Measurements from ENCODE around the gene HEXD. TPM values are rescaled to one million over a fixed set of nuclear protein-coding genes. Genes with fewer than 3 reads are reported as not detected.

The HEXD gene
- total RNA-seq, 2 experiments from 2014 or later: 87.9 to 93.2 TPM

GRCh38 chr17:82424001-82424862, 6.1 kb downstream of the HEXD start:
- peak; percentile 81 for DNase-seq (ENCODE audit: low spot score)
- Histone ChIP-seq H3K4me1 (ENCODE audit: insufficient read depth, low read length, poor library complexity, severe bottlenecking) (peaks cover 14% of the 10 kb centered on the region), H4K20me1 (ENCODE audit: insufficient read depth, low read length) (no peaks in the 10 kb centered on the region), H3K36me3 (ENCODE audit: insufficient read depth, low read length) (peaks cover 19% of the 10 kb centered on the region), H3K4me2 (ENCODE audit: low read length) (no peak overlapping the region), H3K9me2 (ENCODE audit: insufficient read depth, low read length) (no peaks in the 10 kb centered on the region), H3K9me3 (ENCODE audit: low read length) (no peaks in the 10 kb centered on the region), H3K4me3 (ENCODE audit: low read depth, low read length, poor library complexity, severe bottlenecking) (no peak overlapping the region), H3K27ac (ENCODE audit: low read depth, low read length, poor library complexity, severe bottlenecking) (no peak overlapping the region), H2AFZ (ENCODE audit: low read length) (no peak overlapping the region), H3K79me2 (ENCODE audit: insufficient read depth, low read depth, low read length) (peaks cover 11% of the 10 kb centered on the region; the same call in 1 of the 2 replicates)
- ChIA-PET CTCF (ENCODE audit: unreplicated experiment) (interaction anchor here (1.0 kb wide), 1 partner anchor 74 kb away, joined by 3 read pairs; no protein-coding TSS in a partner anchor), POLR2A (no interaction called here)
- BruUV-seq (replicated peaks): no TSS peak
- TF ChIP-seq CTCF (conservative IDR thresholded peaks at IDR 0.05; ENCODE audit: low read length) (peak; percentile 100), EZH2phosphoT487 (IDR thresholded peaks at IDR 0.05; ENCODE audit: borderline replicate concordance, low read depth, low read length) (no peak)
- intact Hi-C loops (cut with micrococcal nuclease; ENCODE audit: unreplicated experiment): no loop called here

DNA sequence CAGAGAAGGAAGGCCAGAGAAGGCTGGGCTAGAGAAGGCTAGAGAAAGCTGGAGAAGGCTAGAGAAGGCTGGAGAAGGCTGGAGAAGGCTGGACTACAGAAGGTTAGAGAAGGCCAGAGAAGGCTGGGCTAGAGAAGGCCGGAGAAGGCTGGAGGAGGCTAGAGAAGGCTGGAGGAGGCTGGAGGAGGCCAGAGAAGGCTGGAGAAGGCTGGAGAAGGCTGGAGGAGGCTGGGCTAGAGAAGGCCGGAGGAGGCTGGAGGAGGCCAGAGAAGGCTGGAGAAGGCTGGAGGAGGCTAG, 6.7 kb downstream of the HEXD start:
- no TSS peak for BruUV-seq (replicated peaks)
- TF ChIP-seq EZH2phosphoT487 (IDR thresholded peaks at IDR 0.05; ENCODE audit: borderline replicate concordance, low read depth, low read length) (no peak), CTCF (conservative IDR thresholded peaks at IDR 0.05; ENCODE audit: low read length) (no peak; the same call in none of the 2 replicates)
- intact Hi-C loops (cut with micrococcal nuclease; ENCODE audit: unreplicated experiment): no loop called here
- H3K79me2 ChIP-seq (ENCODE audit: insufficient read depth, low read depth, low read length): peaks cover 5% of the 10 kb centered on the region; the same call in 1 of the 2 replicates
- no peak overlapping the region for H2AFZ ChIP-seq (ENCODE audit: low read length)
- H4K20me1 ChIP-seq (ENCODE audit: insufficient read depth, low read length): no peaks in the 10 kb centered on the region
- H3K9me3 ChIP-seq (ENCODE audit: low read length): no peaks in the 10 kb centered on the region
- peaks cover 8% of the 10 kb centered on the region for H3K4me1 ChIP-seq (ENCODE audit: insufficient read depth, low read length, poor library complexity, severe bottlenecking)
- H3K9me2 ChIP-seq (ENCODE audit: insufficient read depth, low read length): no peaks in the 10 kb centered on the region
- CTCF ChIA-PET (ENCODE audit: unreplicated experiment): interaction anchor here (1.0 kb wide), 1 partner anchor 75 kb away, joined by 3 read pairs; no protein-coding TSS in a partner anchor
- no peak overlapping the region for H3K27ac ChIP-seq (ENCODE audit: low read depth, low read length, poor library complexity, severe bottlenecking)
- H3K36me3 ChIP-seq (ENCODE audit: insufficient read depth, low read length): peaks cover 18% of the 10 kb centered on the region
- no peak overlapping the region for H3K4me2 ChIP-seq (ENCODE audit: low read length)
- POLR2A ChIA-PET: no interaction called here
- DNase-seq (ENCODE audit: low spot score): no peak
- H3K4me3 ChIP-seq (ENCODE audit: low read depth, low read length, poor library complexity, severe bottlenecking): no peak overlapping the region

GRCh38 chr17:82428546-82428945, 10.4 kb downstream of the HEXD start:
- Histone ChIP-seq H3K9me3 (ENCODE audit: low read length) (no peaks in the 10 kb centered on the region), H3K79me2 (ENCODE audit: insufficient read depth, low read depth, low read length) (no peaks in the 10 kb centered on the region), H2AFZ (ENCODE audit: low read length) (no peak overlapping the region), H3K4me1 (ENCODE audit: insufficient read depth, low read length, poor library complexity, severe bottlenecking) (peaks cover 4% of the 10 kb centered on the region), H4K20me1 (ENCODE audit: insufficient read depth, low read length) (no peaks in the 10 kb centered on the region), H3K27ac (ENCODE audit: low read depth, low read length, poor library complexity, severe bottlenecking) (no peak overlapping the region), H3K4me3 (ENCODE audit: low read depth, low read length, poor library complexity, severe bottlenecking) (no peak overlapping the region), H3K9me2 (ENCODE audit: insufficient read depth, low read length) (no peaks in the 10 kb centered on the region), H3K4me2 (ENCODE audit: low read length) (no peak overlapping the region), H3K36me3 (ENCODE audit: insufficient read depth, low read length) (peaks cover 10% of the 10 kb centered on the region; the same call in 1 of the 2 replicates)
- CTCF ChIA-PET (ENCODE audit: unreplicated experiment): no interaction called here
- POLR2A ChIA-PET: interaction anchor here (1.2 kb wide), 1 partner anchor 21 kb away, joined by 3 read pairs; no protein-coding TSS in a partner anchor
- DNase-seq (ENCODE audit: low spot score): no peak
- no TSS peak for BruUV-seq (replicated peaks)
- TF ChIP-seq EZH2phosphoT487 (IDR thresholded peaks at IDR 0.05; ENCODE audit: borderline replicate concordance, low read depth, low read length) (no peak), CTCF (conservative IDR thresholded peaks at IDR 0.05; ENCODE audit: low read length) (no peak)
- intact Hi-C loops (cut with micrococcal nuclease; ENCODE audit: unreplicated experiment): no loop called here
